ENCODE results near the gene TLR10.

DNA sequence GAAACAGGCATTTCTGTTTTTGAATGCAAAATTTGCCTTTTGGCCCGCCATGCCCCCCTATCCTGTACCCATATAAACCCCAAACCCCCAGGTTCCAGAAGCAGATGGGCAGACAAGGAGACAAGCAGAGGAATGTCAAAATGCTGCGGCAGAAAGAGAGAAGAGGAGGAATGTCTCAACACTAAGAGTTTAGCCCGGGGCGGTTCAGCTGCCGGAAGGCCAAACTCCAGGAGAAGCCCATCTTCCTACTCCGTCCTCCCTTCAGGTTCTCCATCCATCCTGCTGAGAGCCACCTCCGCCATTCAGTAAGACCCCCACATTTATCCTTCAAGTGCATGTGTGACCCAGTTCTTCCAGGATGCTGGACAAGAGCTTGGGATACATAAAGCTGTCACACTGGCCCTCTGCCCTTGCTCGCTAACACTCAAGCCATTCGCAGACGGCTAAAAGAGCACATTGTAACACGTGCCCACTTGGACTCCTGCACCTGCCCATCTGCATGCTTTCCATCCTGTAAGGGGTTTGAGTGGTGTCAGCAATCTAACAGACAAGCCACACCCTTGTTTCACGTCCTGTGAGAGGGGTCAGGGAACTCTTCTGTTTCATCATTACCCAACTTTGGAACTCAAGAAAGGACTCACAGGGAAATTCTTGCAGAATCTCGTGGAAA, 31.3 kb downstream of the TLR10 start:
- no peak for TF ChIP-seq POLR2A (IDR thresholded peaks at IDR 0.05)
- TF ChIP-seq, protein P1, sequence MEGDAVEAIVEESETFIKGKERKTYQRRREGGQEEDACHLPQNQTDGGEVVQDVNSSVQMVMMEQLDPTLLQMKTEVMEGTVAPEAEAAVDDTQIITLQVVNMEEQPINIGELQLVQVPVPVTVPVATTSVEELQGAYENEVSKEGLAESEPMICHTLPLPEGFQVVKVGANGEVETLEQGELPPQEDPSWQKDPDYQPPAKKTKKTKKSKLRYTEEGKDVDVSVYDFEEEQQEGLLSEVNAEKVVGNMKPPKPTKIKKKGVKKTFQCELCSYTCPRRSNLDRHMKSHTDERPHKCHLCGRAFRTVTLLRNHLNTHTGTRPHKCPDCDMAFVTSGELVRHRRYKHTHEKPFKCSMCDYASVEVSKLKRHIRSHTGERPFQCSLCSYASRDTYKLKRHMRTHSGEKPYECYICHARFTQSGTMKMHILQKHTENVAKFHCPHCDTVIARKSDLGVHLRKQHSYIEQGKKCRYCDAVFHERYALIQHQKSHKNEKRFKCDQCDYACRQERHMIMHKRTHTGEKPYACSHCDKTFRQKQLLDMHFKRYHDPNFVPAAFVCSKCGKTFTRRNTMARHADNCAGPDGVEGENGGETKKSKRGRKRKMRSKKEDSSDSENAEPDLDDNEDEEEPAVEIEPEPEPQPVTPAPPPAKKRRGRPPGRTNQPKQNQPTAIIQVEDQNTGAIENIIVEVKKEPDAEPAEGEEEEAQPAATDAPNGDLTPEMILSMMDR (IDR thresholded peaks at IDR 0.05), result no peak

Data from heart left ventricle (tissue), 13 donors.